Measurements from ENCODE around the gene PCDH15.

- TF ChIP-seq, protein P1, sequence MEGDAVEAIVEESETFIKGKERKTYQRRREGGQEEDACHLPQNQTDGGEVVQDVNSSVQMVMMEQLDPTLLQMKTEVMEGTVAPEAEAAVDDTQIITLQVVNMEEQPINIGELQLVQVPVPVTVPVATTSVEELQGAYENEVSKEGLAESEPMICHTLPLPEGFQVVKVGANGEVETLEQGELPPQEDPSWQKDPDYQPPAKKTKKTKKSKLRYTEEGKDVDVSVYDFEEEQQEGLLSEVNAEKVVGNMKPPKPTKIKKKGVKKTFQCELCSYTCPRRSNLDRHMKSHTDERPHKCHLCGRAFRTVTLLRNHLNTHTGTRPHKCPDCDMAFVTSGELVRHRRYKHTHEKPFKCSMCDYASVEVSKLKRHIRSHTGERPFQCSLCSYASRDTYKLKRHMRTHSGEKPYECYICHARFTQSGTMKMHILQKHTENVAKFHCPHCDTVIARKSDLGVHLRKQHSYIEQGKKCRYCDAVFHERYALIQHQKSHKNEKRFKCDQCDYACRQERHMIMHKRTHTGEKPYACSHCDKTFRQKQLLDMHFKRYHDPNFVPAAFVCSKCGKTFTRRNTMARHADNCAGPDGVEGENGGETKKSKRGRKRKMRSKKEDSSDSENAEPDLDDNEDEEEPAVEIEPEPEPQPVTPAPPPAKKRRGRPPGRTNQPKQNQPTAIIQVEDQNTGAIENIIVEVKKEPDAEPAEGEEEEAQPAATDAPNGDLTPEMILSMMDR (IDR thresholded peaks at IDR 0.05; ENCODE audit: insufficient read depth, low read depth, low read length): no peak
- no peak for TF ChIP-seq EZH2 (IDR thresholded peaks at IDR 0.05; ENCODE audit: insufficient read depth, low read length)
Observed at GRCh38 chr10:54594289-54594688, 206.7 kb downstream of the PCDH15 start.
